SK-N-SH treated with all-trans-retinoic acid at 6 μM for 48 hours (cell line): ENCODE measurements around the gene SEL1L2.

Experiments used
- ATAC-seq: fragments of 200-7000 bp; cut with Tn5 transposase; 3 replicates; pipeline ENCODE4 v1.9.1; 2020; ENCODE audit warnings: mild to moderate bottlenecking, moderate library complexity
- ARNTL ChIP-seq: fragments of 450-650 bp; formaldehyde crosslinking; IDR thresholded peaks from 2 replicates; pipeline ENCODE4 v1.5.0; 2020; ENCODE audit warnings: low read depth, mild to moderate bottlenecking, moderate library complexity, borderline replicate concordance
- BACH2 ChIP-seq: fragments of 250-450 bp; sonication (Bioruptor Pico); IDR thresholded peaks from 2 replicates; pipeline ENCODE4 v1.9.0; 2021; ENCODE audit warnings: mild to moderate bottlenecking, borderline replicate concordance
- CSDC2 ChIP-seq: fragments of 250-450 bp; sonication (Bioruptor Pico); IDR thresholded peaks from 2 replicates; pipeline ENCODE4 v1.5.0; 2020; ENCODE audit warnings: mild to moderate bottlenecking, moderate library complexity
- ESRRG ChIP-seq: fragments of 250-450 bp; sonication (Bioruptor Pico); IDR thresholded peaks from 2 replicates; pipeline ENCODE4 v1.6.1; 2021; ENCODE audit warnings: mild to moderate bottlenecking
- GLIS3 ChIP-seq: fragments of 250-450 bp; sonication (Bioruptor Pico); IDR thresholded peaks from 2 replicates; pipeline ENCODE4 v1.5.0; 2020; ENCODE audit warnings: mild to moderate bottlenecking, moderate library complexity
- ISL1 ChIP-seq: fragments of 250-450 bp; sonication (Bioruptor Pico); IDR thresholded peaks from 2 replicates; pipeline ENCODE4 v2.1.2; 2022; ENCODE audit warnings: mild to moderate bottlenecking, moderate library complexity
- OSR1 ChIP-seq: fragments of 250-450 bp; sonication (Bioruptor Pico); IDR thresholded peaks from 2 replicates; pipeline ENCODE4 v1.8.0; 2022; ENCODE audit warnings: moderate library complexity, mild to moderate bottlenecking, inconsistent platforms
- PPARA ChIP-seq: fragments of 250-450 bp; sonication (Bioruptor Pico); IDR thresholded peaks from 2 replicates; pipeline ENCODE4 v1.5.0; 2020; ENCODE audit warnings: mild to moderate bottlenecking, borderline replicate concordance
- RARB ChIP-seq: fragments of 250-450 bp; sonication (Bioruptor Pico); IDR thresholded peaks from 2 replicates; pipeline ENCODE4 v1.8.0; 2021; ENCODE audit warnings: mild to moderate bottlenecking, moderate library complexity
- SNAI2 ChIP-seq: fragments of 250-450 bp; sonication (Bioruptor Pico); IDR thresholded peaks from 2 replicates; pipeline ENCODE4 v1.5.0; 2020; ENCODE audit warnings: mild to moderate bottlenecking, moderate library complexity
- TCF4 ChIP-seq: fragments of 250-450 bp; sonication (Bioruptor Pico); IDR thresholded peaks from 2 replicates; pipeline ENCODE4 v1.8.0; 2021; ENCODE audit warnings: mild to moderate bottlenecking, moderate library complexity, borderline replicate concordance
- TOX ChIP-seq: fragments of 250-450 bp; sonication (Bioruptor Pico); IDR thresholded peaks from 2 replicates; pipeline ENCODE4 v1.8.0; 2021; ENCODE audit warnings: mild to moderate bottlenecking, moderate library complexity, borderline replicate concordance
- TSHZ2 ChIP-seq: fragments of 250-450 bp; sonication (Bioruptor Pico); IDR thresholded peaks from 2 replicates; pipeline ENCODE4 v1.5.0; 2020; ENCODE audit warnings: mild to moderate bottlenecking, moderate library complexity
- ZC3H10 ChIP-seq: fragments of 250-450 bp; sonication (Bioruptor Pico); IDR thresholded peaks from 2 replicates; pipeline ENCODE4 v1.5.1; 2021; ENCODE audit warnings: mild to moderate bottlenecking, moderate library complexity
- ZFP3 ChIP-seq: fragments of 250-450 bp; sonication (Bioruptor Pico); IDR thresholded peaks from 2 replicates; pipeline ENCODE4 v1.5.0; 2020; ENCODE audit warnings: mild to moderate bottlenecking, moderate library complexity
- ZFP30 ChIP-seq: fragments of 450-650 bp; formaldehyde crosslinking; IDR thresholded peaks from 2 replicates; pipeline ENCODE4 v1.5.0; 2022; ENCODE audit warnings: mild to moderate bottlenecking, moderate library complexity
- ZNF565 ChIP-seq: fragments of 450-650 bp; formaldehyde crosslinking; conservative IDR thresholded peaks from 2 replicates; pipeline ENCODE4 v1.5.0; 2020; ENCODE audit warnings: low read depth, mild to moderate bottlenecking, moderate library complexity
- ZNF70 ChIP-seq: fragments of 450-650 bp; formaldehyde crosslinking; IDR thresholded peaks from 2 replicates; pipeline ENCODE4 v1.5.0; 2020; ENCODE audit warnings: mild to moderate bottlenecking, moderate library complexity
- TF ChIP-seq, protein P1 (sequence below): fragments of 250-450 bp; sonication (Bioruptor Pico); IDR thresholded peaks from 2 replicates; pipeline ENCODE4 v1.5.1; 2021; ENCODE audit warnings: mild to moderate bottlenecking, moderate library complexity
- TF ChIP-seq, protein P2 (sequence below): fragments of 250-450 bp; sonication (Bioruptor Pico); IDR thresholded peaks from 2 replicates; pipeline ENCODE4 v1.8.0; 2020; ENCODE audit warnings: mild to moderate bottlenecking, moderate library complexity, borderline replicate concordance
- TF ChIP-seq, protein P3 (sequence below): fragments of 250-450 bp; sonication (Bioruptor Pico); IDR thresholded peaks from 2 replicates; pipeline ENCODE4 v1.5.1; 2020; ENCODE audit warnings: low read depth, mild to moderate bottlenecking, moderate library complexity

The SEL1L2 gene

DNA sequence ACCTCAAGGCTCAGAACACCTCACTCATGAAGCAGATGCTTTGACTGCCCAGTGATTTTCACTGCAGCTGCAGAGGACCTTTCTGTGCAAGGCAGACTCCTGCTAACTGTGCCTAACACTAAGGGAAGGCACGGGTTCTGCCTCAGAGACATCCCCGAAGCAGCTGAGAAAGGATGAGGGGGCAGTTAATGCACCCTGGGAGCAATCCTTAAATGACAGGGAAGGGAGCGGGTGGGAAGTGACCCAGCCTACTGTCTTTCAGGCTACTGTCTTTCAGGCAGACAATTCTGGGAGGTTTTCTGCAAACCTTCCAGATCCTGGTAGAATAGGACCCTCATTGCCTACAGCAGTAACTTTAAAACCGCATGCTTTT lies 150.3 kb downstream of the SEL1L2 start:
- ATAC-seq: no peak; the same call in 1 of the 3 replicates
- no peak for TF ChIP-seq SNAI2
- no peak for TF ChIP-seq CSDC2 (CRISPR knock-in tag)
- no peak for TF ChIP-seq ISL1
- no peak for TF ChIP-seq ZFP3 (CRISPR knock-in tag)
- TF ChIP-seq, protein P1, sequence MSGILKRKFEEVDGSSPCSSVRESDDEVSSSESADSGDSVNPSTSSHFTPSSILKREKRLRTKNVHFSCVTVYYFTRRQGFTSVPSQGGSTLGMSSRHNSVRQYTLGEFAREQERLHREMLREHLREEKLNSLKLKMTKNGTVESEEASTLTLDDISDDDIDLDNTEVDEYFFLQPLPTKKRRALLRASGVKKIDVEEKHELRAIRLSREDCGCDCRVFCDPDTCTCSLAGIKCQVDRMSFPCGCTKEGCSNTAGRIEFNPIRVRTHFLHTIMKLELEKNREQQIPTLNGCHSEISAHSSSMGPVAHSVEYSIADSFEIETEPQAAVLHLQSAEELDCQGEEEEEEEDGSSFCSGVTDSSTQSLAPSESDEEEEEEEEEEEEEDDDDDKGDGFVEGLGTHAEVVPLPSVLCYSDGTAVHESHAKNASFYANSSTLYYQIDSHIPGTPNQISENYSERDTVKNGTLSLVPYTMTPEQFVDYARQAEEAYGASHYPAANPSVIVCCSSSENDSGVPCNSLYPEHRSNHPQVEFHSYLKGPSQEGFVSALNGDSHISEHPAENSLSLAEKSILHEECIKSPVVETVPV (CRISPR knock-in tag): no peak
- no peak for TF ChIP-seq TOX (CRISPR knock-in tag)
- no peak for TF ChIP-seq RARB
- TF ChIP-seq ARNTL (CRISPR knock-in tag): no peak
- TF ChIP-seq, protein P2, sequence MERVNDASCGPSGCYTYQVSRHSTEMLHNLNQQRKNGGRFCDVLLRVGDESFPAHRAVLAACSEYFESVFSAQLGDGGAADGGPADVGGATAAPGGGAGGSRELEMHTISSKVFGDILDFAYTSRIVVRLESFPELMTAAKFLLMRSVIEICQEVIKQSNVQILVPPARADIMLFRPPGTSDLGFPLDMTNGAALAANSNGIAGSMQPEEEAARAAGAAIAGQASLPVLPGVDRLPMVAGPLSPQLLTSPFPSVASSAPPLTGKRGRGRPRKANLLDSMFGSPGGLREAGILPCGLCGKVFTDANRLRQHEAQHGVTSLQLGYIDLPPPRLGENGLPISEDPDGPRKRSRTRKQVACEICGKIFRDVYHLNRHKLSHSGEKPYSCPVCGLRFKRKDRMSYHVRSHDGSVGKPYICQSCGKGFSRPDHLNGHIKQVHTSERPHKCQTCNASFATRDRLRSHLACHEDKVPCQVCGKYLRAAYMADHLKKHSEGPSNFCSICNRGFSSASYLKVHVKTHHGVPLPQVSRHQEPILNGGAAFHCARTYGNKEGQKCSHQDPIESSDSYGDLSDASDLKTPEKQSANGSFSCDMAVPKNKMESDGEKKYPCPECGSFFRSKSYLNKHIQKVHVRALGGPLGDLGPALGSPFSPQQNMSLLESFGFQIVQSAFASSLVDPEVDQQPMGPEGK (CRISPR knock-in tag): no peak
- no peak for TF ChIP-seq PPARA (CRISPR knock-in tag)
- no peak for TF ChIP-seq ZNF565
- no peak for TF ChIP-seq GLIS3 (CRISPR knock-in tag)
- no peak for TF ChIP-seq BACH2 (CRISPR knock-in tag)
- TF ChIP-seq, protein P3, sequence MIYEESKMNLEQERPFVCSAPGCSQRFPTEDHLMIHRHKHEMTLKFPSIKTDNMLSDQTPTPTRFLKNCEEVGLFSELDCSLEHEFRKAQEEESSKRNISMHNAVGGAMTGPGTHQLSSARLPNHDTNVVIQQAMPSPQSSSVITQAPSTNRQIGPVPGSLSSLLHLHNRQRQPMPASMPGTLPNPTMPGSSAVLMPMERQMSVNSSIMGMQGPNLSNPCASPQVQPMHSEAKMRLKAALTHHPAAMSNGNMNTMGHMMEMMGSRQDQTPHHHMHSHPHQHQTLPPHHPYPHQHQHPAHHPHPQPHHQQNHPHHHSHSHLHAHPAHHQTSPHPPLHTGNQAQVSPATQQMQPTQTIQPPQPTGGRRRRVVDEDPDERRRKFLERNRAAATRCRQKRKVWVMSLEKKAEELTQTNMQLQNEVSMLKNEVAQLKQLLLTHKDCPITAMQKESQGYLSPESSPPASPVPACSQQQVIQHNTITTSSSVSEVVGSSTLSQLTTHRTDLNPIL (CRISPR knock-in tag): no peak
- TF ChIP-seq TCF4: no peak

DNA sequence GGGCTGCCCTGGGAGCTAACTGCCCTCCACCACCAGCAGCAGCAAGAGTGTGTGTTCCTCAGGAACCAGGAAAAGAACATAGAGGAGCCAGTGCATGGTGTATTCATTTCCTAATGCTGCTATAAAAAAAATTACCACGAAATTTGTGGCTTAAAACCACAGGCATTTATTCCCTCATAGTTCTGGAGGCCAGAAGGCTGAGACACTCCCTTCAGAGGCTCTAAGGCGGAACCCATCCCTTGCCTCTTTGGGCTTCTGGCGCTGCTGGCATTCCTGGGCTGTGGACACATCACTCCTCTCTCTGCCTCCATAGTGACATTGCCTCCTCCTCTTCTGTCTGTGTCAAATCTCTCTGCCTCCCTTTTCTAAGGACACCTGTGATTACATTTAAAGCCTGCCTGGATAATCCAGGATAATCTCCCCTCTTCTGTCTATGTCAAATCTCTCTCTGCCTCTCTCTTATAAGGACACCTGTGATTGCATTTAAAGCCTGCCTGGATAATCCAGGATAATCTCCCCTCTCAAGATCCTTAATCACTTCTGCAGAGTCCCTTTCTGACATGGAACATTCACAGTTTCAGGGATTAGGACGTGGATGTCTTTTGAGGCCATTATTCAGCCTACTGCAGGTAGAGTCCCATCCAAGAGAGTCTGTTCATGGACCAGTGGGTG lies 150.9 kb downstream of the SEL1L2 start:
- peak; percentile 93 for ATAC-seq
- no peak for TF ChIP-seq PPARA (CRISPR knock-in tag)
- TF ChIP-seq TSHZ2 (CRISPR knock-in tag): no peak
- TF ChIP-seq, protein P3 (CRISPR knock-in tag): no peak
- no peak for TF ChIP-seq SNAI2
- no peak for TF ChIP-seq ZNF565

- TF ChIP-seq BACH2 (CRISPR knock-in tag): no peak
- TF ChIP-seq ZNF565: no peak
- TF ChIP-seq, protein P3 (CRISPR knock-in tag): no peak
- no peak for TF ChIP-seq TSHZ2 (CRISPR knock-in tag)
- no peak for TF ChIP-seq ZNF70 (CRISPR knock-in tag)
- TF ChIP-seq, protein P2 (CRISPR knock-in tag): no peak
- TF ChIP-seq ZFP30 (CRISPR knock-in tag): no peak
- no peak for TF ChIP-seq TCF4
- no peak for TF ChIP-seq SNAI2
- TF ChIP-seq OSR1 (CRISPR knock-in tag): no peak
- TF ChIP-seq CSDC2 (CRISPR knock-in tag): no peak
- TF ChIP-seq TOX (CRISPR knock-in tag): no peak
- no peak for TF ChIP-seq RARB
- TF ChIP-seq ESRRG: no peak
- TF ChIP-seq ZC3H10: no peak
- ATAC-seq: no peak; the same call in 2 of the 3 replicates
Observed at GRCh38 chr20:13838664-13839063, 151.8 kb downstream of the SEL1L2 start.
